Esophagus squamous epithelium (tissue), 4 donors: Measurements from ENCODE around the gene BCAR3.

Source experiments
- POLR2A ChIP-seq, 4 donors: fragments of 450-650 bp; IDR thresholded peaks; one replicate each; pipeline ENCODE4 v1.6.1; 2017; ENCODE audit warnings: antibody characterized with exemption in 4 of 4, mild to moderate bottlenecking in 4 of 4, moderate library complexity in 3 of 4
- TF ChIP-seq, protein P1 (sequence below), 6 experiments: fragments of 450-650 bp in 4 of 6; fragments of 200-600 bp in 2 of 6; sonication (generic) in 2 of 6; IDR thresholded peaks; one replicate each; pipeline ENCODE4 v1.5.1; 2016 to 2019; ENCODE audit warnings: antibody characterized with exemption in 6 of 6, mild to moderate bottlenecking in 4 of 6, moderate library complexity in 4 of 6

- TF ChIP-seq, protein P1, sequence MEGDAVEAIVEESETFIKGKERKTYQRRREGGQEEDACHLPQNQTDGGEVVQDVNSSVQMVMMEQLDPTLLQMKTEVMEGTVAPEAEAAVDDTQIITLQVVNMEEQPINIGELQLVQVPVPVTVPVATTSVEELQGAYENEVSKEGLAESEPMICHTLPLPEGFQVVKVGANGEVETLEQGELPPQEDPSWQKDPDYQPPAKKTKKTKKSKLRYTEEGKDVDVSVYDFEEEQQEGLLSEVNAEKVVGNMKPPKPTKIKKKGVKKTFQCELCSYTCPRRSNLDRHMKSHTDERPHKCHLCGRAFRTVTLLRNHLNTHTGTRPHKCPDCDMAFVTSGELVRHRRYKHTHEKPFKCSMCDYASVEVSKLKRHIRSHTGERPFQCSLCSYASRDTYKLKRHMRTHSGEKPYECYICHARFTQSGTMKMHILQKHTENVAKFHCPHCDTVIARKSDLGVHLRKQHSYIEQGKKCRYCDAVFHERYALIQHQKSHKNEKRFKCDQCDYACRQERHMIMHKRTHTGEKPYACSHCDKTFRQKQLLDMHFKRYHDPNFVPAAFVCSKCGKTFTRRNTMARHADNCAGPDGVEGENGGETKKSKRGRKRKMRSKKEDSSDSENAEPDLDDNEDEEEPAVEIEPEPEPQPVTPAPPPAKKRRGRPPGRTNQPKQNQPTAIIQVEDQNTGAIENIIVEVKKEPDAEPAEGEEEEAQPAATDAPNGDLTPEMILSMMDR (IDR thresholded peaks at IDR 0.05): no peak
- TF ChIP-seq POLR2A (IDR thresholded peaks at IDR 0.05): no peak
Measured at GRCh38 chr1:93720956-93721626, 39.5 kb upstream of the BCAR3 start.
